ENCODE measurements around the gene LEF1. TPM values are rescaled to one million over a fixed set of nuclear protein-coding genes. Genes with fewer than 3 reads are reported as not detected.

Gene LEF1
- polyA plus RNA-seq, 3 donors = 68.6 to 85.9 (median 70.5) TPM

Other genes with a start within 250 kb of the LEF1 start
- gene CYP2U1, start 237.4 kb downstream of the LEF1 start, polyA plus RNA-seq (ENCODE audit: insufficient read length in 3 of 3) = 1 to 10 TPM; 4.4 to 5.6 (median 4.6) TPM
- gene HADH, start 179.0 kb downstream of the LEF1 start, polyA plus RNA-seq (ENCODE audit: insufficient read length in 3 of 3) = 100 to 1,000 TPM in 1 of 3 donors, 10 to 100 TPM in 2; 88.2 to 101 (median 97.1) TPM

Measured in renal cortex interstitium (tissue), 3 donors.